GM18867 (cell line): Measurements from ENCODE around the gene SUFU.
A peak's percentile ranks its signal among the peaks of the same experiment; 100 is the strongest.

Source experiments
- ATAC-seq: cut with Tn5 transposase; IDR thresholded peaks from one replicate; pipeline ENCODE4 v1.9.1; 2021; ENCODE audit warnings: mild to moderate bottlenecking, moderate library complexity; ENCODE audit not compliant: unreplicated experiment

The SUFU gene

DNA sequence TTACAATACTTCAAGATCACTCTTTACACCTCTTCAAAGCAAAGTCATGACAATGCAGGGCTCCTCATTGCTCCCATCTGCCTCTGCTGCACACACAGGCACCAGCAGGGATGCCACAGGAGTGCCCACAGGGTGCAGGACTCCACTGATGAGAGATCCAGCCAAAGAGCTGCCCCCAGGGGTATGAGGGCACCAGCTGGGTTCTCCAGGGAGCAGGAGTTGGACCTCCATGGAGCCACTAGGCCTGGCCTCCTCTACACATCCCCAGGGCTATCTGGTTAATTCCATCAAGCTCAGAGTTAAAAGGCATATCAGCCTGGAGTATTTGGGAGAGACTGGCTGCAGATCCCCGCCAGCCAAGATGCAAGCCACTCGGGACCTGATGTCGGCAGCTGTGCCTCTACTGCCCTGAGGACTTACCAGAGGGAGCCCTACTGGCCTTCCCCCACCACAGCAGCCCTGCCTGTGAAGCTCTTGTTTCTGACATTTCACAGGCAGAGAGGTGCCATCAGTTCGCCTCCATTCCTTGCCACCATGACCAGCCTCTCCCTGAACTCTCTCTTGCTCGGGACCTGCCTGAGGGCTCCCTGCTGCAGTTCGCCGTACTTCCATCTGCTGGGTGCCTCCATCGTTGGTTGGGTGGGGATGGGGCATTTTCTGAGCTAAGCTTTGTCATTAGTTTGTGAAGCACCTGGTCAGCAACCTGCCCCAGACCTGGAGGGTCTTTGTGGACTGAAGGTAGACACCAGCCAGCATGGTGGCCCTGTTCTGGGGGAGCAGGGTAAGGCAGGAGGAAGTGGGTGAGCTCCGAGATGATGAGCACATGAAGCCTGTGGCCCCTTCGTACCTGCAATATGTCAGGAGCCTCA is 128.0 kb downstream of the SUFU start:
- ATAC-seq = no peak

DNA sequence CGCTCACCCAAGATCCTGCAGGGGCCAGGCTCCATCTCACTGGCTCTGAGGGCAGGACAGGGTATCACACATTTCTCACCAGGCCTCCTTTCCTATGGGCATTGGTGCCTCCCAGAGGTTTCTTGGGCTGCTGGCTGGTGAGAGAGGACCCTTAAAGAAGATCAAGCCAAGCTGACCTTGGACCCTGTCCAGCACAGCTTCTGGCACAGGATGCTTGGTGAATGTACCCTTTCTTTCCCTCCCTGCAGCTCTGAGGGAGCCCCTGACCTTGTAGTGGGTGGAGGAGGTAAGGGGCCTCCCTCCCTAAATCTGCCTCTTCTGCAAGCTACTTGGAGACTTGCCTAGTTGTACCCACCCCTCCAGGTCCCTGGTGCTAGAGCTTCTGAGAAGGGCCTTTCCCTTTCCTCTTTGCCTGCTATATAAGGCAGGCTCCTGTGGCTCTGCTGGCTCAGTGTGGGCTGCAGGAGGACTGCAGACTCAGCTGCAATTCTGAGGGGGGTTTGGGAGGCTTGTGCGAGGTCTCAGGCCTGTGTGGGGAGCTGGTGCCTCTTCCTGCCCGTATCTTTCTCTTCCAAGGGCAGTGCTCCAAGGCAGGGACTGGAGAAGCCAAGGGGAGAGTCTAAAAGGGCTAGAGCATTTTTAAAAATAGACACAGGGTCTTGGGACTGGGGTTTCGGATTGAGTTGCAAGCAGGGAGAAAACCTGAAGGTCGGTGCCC is 128.8 kb downstream of the SUFU start:
- no peak for ATAC-seq

DNA sequence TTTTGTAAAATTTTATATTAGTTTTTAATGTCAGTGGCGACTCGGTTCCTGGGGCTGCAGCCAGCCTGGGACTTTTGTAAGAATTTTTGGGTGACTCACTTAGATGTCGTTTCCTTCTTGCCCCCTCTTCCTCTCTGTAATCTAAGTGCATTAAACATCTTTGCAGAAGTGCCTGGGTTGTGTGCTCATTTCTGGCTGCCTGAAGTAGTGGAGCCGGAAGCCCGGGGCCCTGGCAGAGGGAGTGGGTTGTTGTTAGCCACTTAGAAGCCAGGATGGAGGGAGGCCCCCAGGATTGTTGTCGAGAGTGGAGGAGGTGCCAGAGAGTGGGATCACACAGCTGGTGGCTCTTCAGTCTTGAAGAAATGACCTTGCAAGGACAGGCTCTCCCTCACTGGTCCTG is 129.5 kb downstream of the SUFU start:
- ATAC-seq = no peak

DNA sequence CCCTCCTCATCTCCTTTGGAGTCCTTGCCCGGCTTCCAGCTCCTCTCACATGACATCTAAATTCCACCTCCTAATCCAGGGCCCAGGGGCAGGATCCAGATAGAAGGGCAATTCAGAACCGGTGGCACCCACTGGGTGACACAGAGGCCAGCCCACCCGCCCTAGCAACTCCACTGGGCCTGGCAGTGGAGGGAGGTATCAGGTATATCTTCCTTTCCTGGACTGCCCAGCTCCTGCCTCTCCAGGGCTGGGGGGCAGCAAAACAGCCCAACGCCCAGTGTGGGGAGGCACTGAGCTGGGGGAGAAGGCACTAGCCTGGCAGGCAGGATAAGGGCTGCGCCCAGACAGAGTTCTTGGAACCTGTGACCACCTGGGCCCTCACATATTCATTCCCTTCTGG is 130.1 kb downstream of the SUFU start:
- no peak for ATAC-seq

DNA sequence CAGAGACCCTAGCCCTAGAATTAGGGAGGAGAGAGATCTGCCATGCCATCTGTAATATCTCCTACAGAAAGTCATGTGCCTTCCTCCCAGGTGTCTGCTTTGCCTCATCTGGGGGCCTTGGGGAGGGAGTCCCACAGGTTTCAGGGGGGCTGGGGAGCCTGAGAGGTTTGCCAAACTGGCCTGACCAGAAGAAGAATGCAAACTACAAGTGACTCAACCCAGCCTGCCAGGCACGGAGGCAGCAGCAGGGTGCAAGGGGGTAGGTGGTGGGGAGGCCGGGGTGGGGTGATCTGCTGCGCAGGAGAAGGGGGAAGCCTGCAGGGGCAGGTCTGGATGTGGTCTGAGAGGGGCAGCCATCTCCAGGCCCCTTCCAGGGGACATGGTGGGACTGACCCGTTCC is 130.9 kb downstream of the SUFU start:
- no peak for ATAC-seq

DNA sequence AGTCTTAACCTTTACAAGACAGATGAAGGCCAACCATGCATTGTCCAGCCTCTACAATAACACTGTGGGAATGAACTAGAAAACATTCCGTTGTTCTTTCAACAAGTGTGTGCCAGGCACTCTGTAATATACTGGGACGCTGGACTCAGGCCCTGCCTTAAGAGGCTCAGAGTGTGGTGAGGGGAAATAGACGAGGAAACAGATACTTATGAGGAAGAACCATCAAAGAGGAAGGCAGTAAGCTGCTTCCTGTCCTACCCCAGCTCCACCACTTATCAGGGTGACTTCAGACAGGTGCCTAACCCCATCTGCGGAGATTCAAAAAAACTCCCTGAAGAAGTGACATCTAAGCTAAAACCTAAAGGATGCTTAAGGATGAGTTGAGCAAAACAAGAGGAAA is 131.6 kb downstream of the SUFU start:
- no peak for ATAC-seq

DNA sequence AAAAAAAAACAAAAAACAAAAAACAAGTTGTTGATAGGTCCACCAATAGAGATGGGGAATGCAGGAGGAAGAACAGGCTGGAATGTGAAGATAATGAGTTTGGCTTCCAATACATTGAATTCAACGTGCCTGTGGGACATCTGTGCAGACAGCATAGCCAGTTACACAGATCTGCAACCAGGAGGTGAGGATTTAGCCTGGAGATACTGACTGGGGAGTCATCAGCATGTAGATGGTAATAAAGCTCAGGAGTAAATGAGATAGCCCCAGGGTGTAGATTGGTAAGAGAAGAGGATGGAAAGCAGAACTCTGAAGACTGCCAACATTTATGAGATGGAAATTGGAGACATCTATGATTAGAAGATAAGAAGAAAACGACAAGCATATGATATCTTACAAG is 135.8 kb downstream of the SUFU start:
- ATAC-seq = no peak

DNA sequence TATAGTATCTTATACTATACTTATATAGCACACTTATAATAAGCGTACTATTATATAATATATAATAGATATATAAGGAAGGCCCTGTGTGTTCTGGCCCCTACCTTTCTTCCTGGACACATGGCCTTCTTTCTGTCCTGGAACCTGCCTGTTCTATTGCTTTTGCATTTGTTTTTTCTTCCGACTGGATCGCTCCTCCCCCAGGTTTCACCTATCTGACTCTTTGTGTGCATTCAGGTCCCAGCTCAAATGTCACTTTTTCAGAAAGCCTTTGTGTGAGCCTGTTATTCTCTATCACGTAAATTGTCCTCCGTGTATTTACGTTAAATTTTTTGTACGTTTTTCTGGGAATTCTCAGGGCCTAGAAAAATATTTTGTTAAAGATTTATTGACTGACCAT is 137.6 kb downstream of the SUFU start:
- no peak for ATAC-seq

DNA sequence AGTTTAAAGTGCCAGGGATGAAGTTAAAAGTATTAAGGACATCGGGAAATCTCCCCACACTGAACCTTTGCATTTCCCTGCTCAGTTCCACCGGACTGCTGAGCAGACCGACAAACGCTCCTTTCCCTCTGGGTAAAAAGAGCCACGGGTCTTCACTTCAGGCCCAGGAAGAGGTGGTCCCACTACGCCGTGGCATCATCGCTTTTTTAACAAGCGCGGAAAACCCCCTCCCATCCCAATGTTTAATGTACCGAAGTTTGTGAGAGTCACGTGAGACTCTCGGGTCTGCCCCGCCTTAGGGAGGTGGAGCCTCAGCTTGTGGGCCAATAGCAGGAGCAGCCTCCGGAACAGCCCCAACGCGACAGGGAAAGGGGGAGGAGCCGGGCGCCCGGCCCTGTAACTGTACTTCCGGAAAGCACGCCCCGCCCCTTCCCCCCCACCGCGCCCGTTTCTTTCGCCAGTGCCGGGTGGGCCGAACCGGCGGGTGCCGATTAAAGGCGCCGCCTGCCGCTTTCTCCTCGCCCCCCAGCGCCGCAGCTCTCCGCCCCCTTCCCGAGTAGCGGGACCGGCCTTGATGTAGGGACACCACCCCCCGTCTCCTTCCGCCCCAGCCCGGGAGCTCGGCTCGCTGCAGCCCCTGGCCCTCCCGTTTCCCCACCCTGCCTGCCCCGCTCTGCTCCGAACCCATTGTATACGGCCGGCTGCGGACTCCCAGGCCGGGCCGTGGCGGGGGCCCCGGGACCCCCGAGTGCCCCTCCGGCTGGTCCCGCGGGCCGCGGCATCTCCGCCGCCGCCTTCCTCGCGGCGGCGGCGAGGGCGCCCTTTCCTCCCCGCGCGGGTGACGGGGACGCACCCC is 138.3 kb downstream of the SUFU start:
- ATAC-seq = peak; percentile 61

DNA sequence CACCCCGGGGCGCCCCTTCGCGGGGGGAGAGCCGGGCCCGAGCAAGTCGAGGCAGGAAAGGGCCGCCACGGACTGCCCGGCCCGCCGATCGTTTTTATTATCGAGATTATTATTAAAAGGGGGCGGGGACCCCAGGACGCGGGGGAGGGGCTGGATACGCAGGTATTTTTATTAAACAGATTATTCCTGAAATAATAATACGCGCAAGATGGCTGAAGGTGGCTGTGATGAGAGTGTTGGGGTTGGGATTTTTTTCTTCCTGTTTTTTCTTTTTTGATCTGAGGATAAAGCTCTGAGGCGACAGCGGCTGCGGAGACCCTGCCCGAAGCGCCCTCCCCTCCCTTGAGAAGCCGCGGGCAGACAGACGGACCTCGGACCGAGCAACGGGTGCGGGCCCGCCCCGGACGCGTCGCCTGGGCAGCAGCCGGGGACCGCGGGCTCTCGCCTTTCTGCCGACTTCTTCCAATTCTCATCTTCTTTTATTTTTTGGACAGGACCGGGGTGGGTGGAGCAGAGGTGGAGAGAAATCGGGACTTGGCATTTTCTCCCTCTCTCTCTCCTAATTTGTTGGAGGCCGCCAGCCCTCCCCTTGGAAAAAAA is 139.1 kb downstream of the SUFU start:
- no peak for ATAC-seq

DNA sequence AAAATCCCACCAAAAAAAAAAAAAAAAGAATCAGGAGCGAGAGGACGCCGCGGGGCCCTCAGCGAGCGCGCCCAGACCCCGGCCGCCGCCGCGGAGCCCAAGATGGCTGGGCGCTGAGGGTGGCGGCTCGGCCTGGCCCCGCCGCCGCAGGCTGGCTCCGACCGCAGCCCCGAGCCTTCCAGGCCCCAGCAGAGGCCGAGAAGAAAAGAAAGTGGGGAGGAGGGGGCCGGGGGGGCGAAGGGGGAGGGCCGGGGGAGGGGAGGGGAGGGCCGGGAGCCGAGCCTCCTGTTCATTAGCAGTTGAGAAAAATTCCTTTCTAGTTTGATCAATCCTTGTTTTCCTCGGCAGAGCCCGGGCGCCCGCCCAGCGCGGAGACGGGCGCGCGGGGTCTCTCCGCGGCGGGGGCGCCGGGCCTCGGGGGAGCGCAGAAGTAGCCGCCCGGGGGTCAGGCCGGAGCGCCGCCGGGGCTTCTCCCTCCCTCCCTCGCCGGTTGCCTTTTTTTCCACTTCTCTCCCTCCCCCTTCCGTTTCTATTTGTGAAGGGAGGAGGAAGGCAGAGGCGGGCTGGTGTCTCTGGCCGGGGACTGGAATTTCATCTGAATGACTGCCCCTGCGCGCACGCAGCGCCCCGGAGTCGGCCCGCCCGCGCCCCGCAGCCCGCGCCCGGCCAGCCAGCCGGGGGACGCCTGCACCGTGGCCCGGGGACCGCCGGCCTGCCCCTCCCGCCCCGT is 139.7 kb downstream of the SUFU start:
- peak; percentile 1 for ATAC-seq

DNA sequence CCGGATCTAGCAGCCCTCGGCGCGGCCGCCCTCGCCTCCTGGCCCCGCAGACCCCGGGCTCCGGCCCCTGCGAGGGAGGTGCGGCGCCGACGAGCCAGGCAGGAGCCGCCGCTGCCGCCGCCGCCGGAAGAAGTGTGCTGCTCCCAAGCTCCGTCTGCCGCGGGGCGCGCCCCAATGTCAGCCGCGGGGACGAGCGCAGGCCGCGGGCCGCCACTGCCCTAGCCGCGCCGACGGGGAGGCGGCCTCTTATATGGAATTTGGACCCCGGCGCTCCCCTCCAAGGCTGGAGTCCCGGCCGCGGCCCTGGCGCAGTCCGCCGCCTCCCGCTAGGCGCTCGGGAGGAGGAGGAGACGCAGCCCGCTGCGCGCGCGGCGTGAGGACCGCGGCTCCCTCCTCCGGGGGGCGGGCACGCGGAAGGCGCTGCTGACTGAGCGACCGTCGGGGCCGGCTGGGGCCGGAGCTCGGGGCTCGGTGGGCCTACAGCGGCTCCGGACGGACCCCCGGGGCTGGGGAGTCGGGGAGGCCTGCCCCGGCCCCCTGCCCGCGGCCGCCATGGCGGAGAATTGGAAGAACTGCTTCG is 140.4 kb downstream of the SUFU start, which contains the start of gene TRIM8:
TRIM8 (plus strand) TSS at position 414 of the 580 bp plus-strand sequence; CDS start at position 553, 139 bp downstream.
- ATAC-seq = peak; percentile 13

DNA sequence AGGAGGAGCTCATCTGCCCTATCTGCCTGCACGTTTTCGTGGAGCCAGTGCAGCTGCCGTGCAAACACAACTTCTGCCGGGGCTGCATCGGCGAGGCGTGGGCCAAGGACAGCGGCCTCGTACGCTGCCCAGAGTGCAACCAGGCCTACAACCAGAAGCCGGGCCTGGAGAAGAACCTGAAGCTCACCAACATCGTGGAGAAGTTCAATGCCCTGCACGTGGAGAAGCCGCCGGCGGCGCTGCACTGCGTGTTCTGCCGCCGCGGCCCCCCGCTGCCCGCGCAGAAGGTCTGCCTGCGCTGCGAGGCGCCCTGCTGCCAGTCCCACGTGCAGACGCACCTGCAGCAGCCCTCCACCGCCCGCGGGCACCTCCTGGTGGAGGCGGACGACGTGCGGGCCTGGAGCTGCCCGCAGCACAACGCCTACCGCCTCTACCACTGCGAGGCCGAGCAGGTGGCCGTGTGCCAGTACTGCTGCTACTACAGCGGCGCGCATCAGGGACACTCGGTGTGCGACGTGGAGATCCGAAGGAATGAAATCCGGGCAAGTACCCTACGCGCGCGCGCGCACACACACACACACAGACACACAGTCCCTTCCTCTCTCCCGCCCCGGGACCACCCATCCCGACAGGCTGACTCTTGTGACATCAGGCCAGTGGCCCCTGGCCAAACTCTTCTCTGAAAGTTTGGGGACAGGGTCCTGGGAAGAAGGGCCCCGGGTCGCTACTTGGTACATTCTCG is 141.0 kb downstream of the SUFU start:
- peak; percentile 15 for ATAC-seq

DNA sequence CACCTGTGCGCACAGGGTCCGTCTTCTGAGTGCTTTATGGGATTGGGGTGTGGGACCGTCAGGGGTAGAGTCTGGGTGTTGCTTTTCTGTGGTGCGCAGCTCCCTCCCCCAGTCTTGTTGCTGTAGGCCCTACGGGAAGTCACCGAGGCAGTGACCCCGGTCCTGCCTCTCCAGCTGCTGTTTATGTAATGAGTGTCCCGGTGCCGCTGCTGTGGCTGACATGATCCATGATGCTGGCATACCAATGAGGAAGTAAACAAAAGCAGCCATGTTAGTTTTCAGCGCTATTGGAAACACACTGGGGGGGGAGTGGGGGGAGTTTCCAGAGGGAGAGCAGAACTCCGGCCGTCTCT is 141.6 kb downstream of the SUFU start:
- ATAC-seq = no peak

DNA sequence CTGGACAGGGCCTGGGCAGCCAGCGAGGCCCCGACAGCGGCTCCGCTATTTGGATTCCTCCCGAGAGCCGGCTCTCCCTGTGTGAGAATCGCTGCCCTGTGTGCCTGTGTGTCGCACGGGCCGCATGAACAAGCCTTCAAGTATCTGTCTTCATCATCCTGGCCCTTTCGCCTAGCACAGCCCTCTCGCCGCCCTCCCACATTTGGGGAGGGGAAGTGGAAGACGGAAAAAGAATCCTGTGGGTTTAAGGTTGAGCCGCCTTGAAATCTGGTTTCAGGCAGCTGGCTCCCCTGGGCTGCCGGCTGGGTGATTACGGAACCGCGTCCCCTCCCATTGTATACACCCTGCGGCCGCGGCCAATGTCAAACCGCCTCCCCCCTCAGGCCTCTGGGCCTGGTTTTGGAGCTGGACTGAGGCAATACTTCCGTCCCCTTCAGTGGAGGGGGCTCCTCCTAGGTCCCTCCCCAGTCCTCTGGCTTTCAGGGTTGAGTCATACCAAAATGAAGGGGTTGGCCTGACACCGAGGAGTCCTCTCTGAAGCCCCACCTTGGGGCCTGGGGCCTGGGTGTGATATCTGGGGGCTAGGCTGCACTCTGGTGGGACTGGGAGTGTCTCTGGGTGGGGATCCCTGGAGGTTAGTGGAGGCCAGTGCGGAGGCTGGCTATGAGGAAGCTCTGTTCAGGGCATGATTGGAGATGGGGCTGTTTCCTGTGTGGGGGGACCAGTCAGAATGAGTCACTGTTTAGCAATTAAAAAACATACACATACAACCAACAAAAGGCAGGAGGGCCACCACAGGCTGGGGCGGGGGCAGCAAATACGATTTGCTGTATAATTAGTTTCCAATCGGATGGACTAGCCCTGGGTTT is 142.2 kb downstream of the SUFU start:
- peak; percentile 29 for ATAC-seq

DNA sequence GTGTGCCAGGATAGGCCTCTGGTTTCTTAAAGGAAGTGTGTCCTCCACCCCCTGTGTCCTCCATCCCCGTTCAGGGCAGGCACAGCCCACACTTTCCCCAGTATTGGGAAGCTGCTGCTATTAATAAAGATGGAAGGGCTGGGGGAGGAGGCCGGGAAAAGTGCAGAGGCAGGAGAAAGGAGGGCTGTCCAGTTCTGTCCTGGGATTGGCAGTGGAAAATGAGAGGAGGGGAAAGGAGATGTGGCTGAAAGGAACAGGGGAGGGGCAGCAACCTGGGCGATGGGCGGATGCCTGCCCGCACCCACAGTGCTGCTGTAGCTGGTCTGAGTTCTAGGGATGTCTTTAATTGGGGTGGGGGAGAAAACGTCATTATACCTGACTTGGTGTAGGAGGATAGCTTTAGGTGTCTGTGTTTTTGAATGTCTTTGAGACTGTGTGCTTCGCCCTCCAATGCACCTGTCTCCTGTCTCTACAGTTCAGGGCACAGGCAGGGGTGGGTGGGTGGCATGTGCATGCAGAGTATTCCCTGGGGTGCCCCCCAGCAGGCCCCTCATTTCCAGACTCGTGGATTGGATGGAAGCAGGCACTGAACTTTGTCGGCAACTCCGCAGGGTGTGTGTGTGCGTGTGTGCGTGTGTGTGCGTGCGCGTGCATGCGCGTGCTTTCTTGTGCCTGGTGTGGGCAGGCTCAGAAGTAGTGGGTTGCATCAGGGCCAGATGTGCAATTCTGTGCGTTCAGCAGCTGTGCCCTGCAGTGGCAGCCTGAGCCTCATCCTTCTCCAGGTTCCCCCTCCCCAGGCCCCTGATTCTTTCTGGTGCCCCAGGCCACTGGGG is 143.1 kb downstream of the SUFU start:
- no peak for ATAC-seq
